ENCODE results near the gene BMPR2.

DNA sequence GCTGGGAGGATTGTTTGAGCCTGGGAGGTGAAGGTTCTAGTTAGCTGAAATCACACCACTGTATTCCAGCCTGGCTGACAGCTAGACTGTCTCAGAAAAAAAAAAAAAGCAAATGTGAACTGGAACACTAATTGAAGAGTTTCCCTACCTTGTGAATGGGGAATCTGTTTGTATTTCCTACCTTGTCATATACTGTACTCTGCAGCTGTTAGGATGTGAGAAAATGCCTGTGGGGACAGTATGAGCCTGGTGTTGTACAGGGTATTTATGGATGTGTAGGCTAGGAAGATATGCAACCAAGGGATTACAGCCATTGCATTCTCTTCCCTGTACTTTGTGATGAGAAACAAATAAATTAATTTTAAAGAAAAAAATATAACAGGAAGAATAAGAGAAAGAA, 145.3 kb downstream of the BMPR2 start:
- no peak for TF ChIP-seq POLR2A (IDR thresholded peaks at IDR 0.05)
- TF ChIP-seq, protein P1, sequence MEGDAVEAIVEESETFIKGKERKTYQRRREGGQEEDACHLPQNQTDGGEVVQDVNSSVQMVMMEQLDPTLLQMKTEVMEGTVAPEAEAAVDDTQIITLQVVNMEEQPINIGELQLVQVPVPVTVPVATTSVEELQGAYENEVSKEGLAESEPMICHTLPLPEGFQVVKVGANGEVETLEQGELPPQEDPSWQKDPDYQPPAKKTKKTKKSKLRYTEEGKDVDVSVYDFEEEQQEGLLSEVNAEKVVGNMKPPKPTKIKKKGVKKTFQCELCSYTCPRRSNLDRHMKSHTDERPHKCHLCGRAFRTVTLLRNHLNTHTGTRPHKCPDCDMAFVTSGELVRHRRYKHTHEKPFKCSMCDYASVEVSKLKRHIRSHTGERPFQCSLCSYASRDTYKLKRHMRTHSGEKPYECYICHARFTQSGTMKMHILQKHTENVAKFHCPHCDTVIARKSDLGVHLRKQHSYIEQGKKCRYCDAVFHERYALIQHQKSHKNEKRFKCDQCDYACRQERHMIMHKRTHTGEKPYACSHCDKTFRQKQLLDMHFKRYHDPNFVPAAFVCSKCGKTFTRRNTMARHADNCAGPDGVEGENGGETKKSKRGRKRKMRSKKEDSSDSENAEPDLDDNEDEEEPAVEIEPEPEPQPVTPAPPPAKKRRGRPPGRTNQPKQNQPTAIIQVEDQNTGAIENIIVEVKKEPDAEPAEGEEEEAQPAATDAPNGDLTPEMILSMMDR (IDR thresholded peaks at IDR 0.05): no peak

Data from lower leg skin (tissue), 3 donors.